NCI-H748 treated with DMSO at 0.1 percent for 48 hours (cell line): Measurements from ENCODE around the gene STING1.
A peak's percentile ranks its signal among the peaks of the same experiment; 100 is the strongest.

Source experiments
- DNase-seq: peaks from one replicate; lab custom pipeline; 2025; lab: John Stamatoyannopoulos, UW

The STING1 gene

GRCh38 chr5:139439013-139439903 is 43.3 kb downstream of the STING1 start, which contains the start of gene DNAJC18:
TSS of gene DNAJC18 (minus strand) at chr5:139439525. CDS start at chr5:139439445, 80 bp downstream.
- peak; percentile 89 for DNase-seq

- no peak for DNase-seq
Observed at GRCh38 chr5:139438707-139439012, 43.9 kb downstream of the STING1 start.

- DNase-seq: no peak
Observed at GRCh38 chr5:139435676-139436075, 46.9 kb downstream of the STING1 start.

GRCh38 chr5:139431706-139432105 is 50.9 kb downstream of the STING1 start:
- no peak for DNase-seq

- DNase-seq: no peak
Observed at GRCh38 chr5:139430015-139430414, 52.5 kb downstream of the STING1 start.

GRCh38 chr5:139426203-139426885 is 56.2 kb downstream of the STING1 start:
- DNase-seq: no peak
